Measurements from ENCODE around the gene HOXB9.

- TF ChIP-seq CTCF (IDR thresholded peaks at IDR 0.05) (no peak), POLR2AphosphoS5 (IDR thresholded peaks at IDR 0.05) (no peak), POLR2A (IDR thresholded peaks at IDR 0.05) (no peak)
These were observed 2.7 kb upstream of the HOXB9 start for GRCh38 chr17:48628649-48629410.
